AG04450 (cell line): ENCODE measurements around the gene GRAMD1A. TPM values are rescaled to one million over a fixed set of nuclear protein-coding genes. Genes with fewer than 3 reads are reported as not detected.

Experiments used
- CTCF ChIA-PET: fragments of 300-600, 350-600 bp; formaldehyde crosslinking; extraction: SDS; loops from one replicate; lab custom pipeline; 2022; ENCODE audit warnings: antibody characterized with exemption, inconsistent platforms; lab: Charles Lee
- POLR2A ChIA-PET: fragments of 350-600 bp; formaldehyde crosslinking; extraction: SDS; loops from one replicate; lab custom pipeline; 2021; ENCODE audit warnings: antibody characterized with exemption, inconsistent platforms; lab: Yijun Ruan, JAX
- DNase-seq: peaks from one replicate; pipeline ENCODE4 v3.0.0-alpha.2; 2011; ENCODE audit warnings: low read depth, low spot score
- H3K27ac ChIP-seq: one replicate; pipeline ENCODE4 v1.5.1; 2012; ENCODE audit warnings: low read depth, low read length, control low read depth
- H3K27me3 ChIP-seq: one replicate; pipeline ENCODE4 v1.6.0; 2012; ENCODE audit warnings: low read length; ENCODE audit not compliant: control insufficient read depth, insufficient read depth
- H3K4me3 ChIP-seq: 2 replicates; pipeline ENCODE4 v1.5.1; 2011; ENCODE audit warnings: mild to moderate bottlenecking, low read depth, low read length, control low read depth
- H3K9me3 ChIP-seq: 2 replicates; pipeline ENCODE4 v1.5.1; 2012; ENCODE audit warnings: low read length; ENCODE audit not compliant: control insufficient read depth, insufficient read depth
- polyA plus RNA-seq: library from polyadenylated mRNA; depleted of rRNA; stranded (reverse); fragments of >200 nt; gene quantifications from 2 replicates; pipeline ENCODE4 v1.2.3, GENCODE V29; 2011
- TF ChIP-seq, protein P1 (sequence below): IDR thresholded peaks from 2 replicates; pipeline ENCODE4 v1.5.1; 2011; ENCODE audit warnings: low read depth, low read length, control low read depth, inconsistent platforms

The GRAMD1A gene
- polyA plus RNA-seq, 1 experiment = 53.2 TPM

DNA sequence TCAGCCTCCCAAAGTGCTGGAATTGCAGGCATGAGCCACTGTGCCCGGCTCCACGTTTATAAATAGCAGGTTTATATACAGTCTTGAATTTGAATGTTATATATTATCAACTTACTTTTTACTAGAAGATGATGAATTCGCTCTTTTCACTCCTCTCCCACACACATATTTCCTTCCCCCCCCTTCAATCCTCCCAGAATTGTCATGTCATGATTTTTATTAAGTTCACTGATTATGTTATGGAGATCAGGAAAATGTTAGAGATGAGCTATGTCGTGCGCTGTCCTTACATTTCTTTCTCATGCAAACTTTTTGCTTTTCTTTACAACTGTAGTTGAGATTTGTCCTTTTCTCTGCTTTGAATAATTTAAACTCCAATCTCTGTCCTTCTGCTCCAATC is 17.8 kb upstream of the GRAMD1A start:
- CTCF ChIA-PET = interaction anchor here (1.2 kb wide), 1 partner anchor 9 kb away, joined by 4 read pairs; no protein-coding TSS in a partner anchor
- peaks cover 3% of the 10 kb centered on the region for H3K27me3 ChIP-seq

DNA sequence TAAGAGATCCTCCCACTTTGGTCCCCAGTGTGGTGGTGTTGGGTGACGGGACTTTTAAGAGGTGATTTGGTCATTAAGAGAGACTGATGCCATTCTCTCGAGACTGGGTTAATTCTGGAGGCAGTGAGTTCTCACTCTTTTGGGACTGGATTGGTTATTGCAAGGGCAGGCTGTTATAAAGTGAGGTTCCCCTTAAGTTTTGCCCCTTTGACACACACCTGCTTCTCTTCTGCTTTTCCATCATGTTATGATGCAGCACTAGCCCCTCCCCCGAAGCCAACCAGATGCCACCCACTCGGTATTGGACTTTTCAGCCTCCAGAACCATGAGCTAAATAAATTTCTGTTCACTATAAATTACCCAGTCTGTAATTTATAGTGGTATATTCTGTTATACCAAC is 16.3 kb upstream of the GRAMD1A start:
- Histone ChIP-seq H3K27ac (no peak overlapping the region), H3K4me3 (no peak overlapping the region), H3K27me3 (peaks cover 9% of the 10 kb centered on the region), H3K9me3 (no peaks in the 10 kb centered on the region)
- DNase-seq = no peak
- TF ChIP-seq, protein P1, sequence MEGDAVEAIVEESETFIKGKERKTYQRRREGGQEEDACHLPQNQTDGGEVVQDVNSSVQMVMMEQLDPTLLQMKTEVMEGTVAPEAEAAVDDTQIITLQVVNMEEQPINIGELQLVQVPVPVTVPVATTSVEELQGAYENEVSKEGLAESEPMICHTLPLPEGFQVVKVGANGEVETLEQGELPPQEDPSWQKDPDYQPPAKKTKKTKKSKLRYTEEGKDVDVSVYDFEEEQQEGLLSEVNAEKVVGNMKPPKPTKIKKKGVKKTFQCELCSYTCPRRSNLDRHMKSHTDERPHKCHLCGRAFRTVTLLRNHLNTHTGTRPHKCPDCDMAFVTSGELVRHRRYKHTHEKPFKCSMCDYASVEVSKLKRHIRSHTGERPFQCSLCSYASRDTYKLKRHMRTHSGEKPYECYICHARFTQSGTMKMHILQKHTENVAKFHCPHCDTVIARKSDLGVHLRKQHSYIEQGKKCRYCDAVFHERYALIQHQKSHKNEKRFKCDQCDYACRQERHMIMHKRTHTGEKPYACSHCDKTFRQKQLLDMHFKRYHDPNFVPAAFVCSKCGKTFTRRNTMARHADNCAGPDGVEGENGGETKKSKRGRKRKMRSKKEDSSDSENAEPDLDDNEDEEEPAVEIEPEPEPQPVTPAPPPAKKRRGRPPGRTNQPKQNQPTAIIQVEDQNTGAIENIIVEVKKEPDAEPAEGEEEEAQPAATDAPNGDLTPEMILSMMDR = no peak
- POLR2A ChIA-PET = no interaction called here
- CTCF ChIA-PET = interaction anchor here (0.6 to 1.2 kb wide), 2 partner anchors 11 to 115 kb away, joined by 3 to 6 read pairs; no protein-coding TSS in a partner anchor

More for the DNA sequence above, 17.8 kb upstream of the GRAMD1A start:
- TF ChIP-seq, protein P1 = no peak
- no peak overlapping the region for H3K27ac ChIP-seq
- peaks cover 5% of the 10 kb centered on the region for H3K9me3 ChIP-seq
- no peak overlapping the region for H3K4me3 ChIP-seq
- POLR2A ChIA-PET = no interaction called here
- no peak for DNase-seq

DNA sequence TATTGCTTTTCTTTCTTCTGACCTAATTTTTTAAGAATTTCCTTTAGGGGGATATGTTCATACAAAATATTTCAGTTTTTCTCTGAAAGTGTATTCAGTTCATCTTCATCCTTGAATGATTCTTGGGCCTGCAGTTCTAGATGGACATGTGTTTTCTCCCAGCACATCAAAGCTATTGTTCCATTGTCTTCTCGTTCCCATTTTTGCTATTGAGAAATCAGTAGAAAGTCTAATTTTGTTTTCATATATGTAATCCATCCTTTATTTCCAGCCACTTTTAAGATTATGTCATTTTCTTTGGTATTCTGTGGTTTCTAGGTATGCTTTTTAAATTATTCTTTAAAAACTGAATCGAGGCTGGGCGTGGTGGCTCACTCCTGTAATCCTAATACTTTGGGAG is 15.8 kb upstream of the GRAMD1A start:
- H3K4me3 ChIP-seq = no peak overlapping the region
- TF ChIP-seq, protein P1 = no peak
- CTCF ChIA-PET = interaction anchor here (0.6 to 1.2 kb wide), 2 partner anchors 11 to 115 kb away, joined by 3 to 6 read pairs; no protein-coding TSS in a partner anchor
- no peaks in the 10 kb centered on the region for H3K9me3 ChIP-seq
- DNase-seq = no peak
- H3K27ac ChIP-seq = no peak overlapping the region
- H3K27me3 ChIP-seq = peaks cover 9% of the 10 kb centered on the region
- POLR2A ChIA-PET = no interaction called here

DNA sequence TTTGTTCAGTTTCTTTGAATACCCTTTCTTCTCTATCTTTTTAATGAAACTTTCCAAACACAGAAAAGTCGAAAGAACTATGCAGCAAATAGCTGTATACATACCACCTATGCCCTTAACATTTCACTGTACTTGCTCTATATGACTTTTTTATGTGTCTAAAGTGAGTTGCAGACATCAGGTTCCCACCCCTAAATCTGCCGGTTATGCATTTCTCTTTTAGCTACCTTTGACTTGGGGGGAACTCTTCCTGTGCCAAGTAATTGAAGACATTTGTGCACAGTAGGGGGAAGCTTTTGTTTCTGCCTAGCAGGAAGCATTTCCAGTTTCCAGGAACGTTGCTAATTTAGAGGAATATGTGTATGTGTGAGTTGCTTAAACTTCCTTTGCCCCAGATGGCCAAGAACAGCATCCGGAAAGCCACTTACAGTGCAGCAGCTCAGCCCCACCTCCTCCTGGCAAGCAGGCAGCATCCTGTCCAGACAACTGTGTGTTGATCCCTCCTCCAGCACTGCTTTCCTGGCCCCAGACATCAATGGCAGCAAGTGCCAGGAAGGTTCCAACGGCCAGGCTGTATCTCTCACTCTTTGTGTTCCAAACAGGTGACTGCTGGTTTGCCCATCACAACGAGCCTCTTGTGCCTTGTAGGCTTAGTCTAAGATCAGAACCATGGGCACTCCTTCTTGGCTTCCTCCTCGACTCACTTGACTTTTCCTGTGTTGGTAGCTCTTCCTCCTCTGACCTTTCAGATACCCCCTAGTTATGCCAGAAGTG is 14.7 kb upstream of the GRAMD1A start:
- Histone ChIP-seq H3K9me3 (no peaks in the 10 kb centered on the region), H3K27ac (no peak overlapping the region), H3K27me3 (peaks cover 10% of the 10 kb centered on the region), H3K4me3 (no peak overlapping the region)
- ChIA-PET CTCF (interaction anchor here (1.4 kb wide), 1 partner anchor 12 kb away, joined by 11 read pairs; no protein-coding TSS in a partner anchor), POLR2A (no interaction called here)
- TF ChIP-seq, protein P1 = no peak
- DNase-seq = no peak

DNA sequence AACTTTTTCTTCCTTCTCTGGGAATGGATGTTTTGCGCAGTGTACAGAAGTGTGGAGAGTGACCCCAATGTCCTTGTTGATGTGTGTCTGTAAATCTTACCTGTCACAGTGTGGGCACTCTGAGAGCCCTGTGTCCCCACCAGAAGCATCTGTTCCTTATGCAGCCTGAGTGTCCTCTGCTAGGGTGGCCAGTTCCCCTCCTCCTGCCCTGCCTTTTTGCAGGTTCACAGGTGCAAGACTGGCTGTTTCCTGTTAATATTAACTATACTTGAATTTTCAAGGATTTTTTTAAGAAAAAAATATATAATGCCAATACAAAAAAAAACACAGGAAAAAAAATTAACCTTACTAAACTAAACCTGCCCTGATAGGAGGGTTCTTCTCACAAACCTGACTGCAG is 12.0 kb upstream of the GRAMD1A start:
- POLR2A ChIA-PET = no interaction called here
- CTCF ChIA-PET = no interaction called here

More for the DNA sequence above, 12.0 kb upstream of the GRAMD1A start:
- Histone ChIP-seq H3K4me3 (no peak overlapping the region), H3K9me3 (no peaks in the 10 kb centered on the region), H3K27me3 (peaks cover 13% of the 10 kb centered on the region), H3K27ac (no peak overlapping the region)
- TF ChIP-seq, protein P1 = no peak
- no peak for DNase-seq
